Pancreas (tissue), 10 donors: ENCODE measurements around the gene SLC9A8. TPM values are rescaled to one million over a fixed set of nuclear protein-coding genes. Genes with fewer than 3 reads are reported as not detected.
A peak's percentile ranks its signal among the peaks of the same experiment; 100 is the strongest.

Experiments used
- ATAC-seq, 4 donors: fragments of 200-7000 bp; cut with Tn5 transposase; one replicate each; pipeline versions ENCODE4 v1.8.0 to v1.9.1; 2020; ENCODE audit warnings: mild to moderate bottlenecking in 4 of 4, moderate library complexity in 4 of 4
- DNase-seq, 6 donors: peaks; one replicate each; pipeline ENCODE4 v3.0.0-alpha.2; 2020
- FAIRE-seq: peaks from 2 replicates; lab custom pipeline; 2012; peaks lifted over from hg19 to GRCh38; lab: Jason Lieb, UNC
- H3K27ac ChIP-seq, 4 donors: fragments of 200-600 bp; sonication (generic); 1 replicate in 3 of 4; 2 replicates in 1 of 4; pipeline versions ENCODE4 v1.5.0 to v1.8.0; 2020
- H3K27me3 ChIP-seq, 4 donors: fragments of 200-600 bp; one replicate each; pipeline ENCODE4 v1.8.0; 2021
- H3K36me3 ChIP-seq, 3 donors: fragments of 200-600 bp; sonication (generic) in 1 of 3; one replicate each; pipeline versions ENCODE4 v1.5.0 to v1.8.0; 2020 to 2021
- H3K4me1 ChIP-seq, 3 donors: fragments of 200-600 bp; one replicate each; pipeline ENCODE4 v1.8.0; 2021
- H3K4me3 ChIP-seq, 4 donors: fragments of 200-600 bp; sonication (generic) in 2 of 4; one replicate each; pipeline versions ENCODE4 v1.5.0 to v1.8.0; 2020 to 2021
- H3K9me3 ChIP-seq, 4 donors: fragments of 200-600 bp; one replicate each; pipeline ENCODE4 v1.8.0; 2021
- CTCF ChIP-seq, 4 donors: fragments of 200-600 bp; sonication (generic) in 3 of 4; IDR thresholded peaks; one replicate each; pipeline versions ENCODE4 v1.5.0 to v1.8.0; 2021; ENCODE audit warnings: antibody characterized with exemption in 4 of 4
- WGBS, 2 donors: extraction: QIAGEN DNeasy Blood & Tissue Kit; methylation state at CpG; one replicate each; pipeline ENCODE4 v1.1.7; 2013; 5-methylcytosine and 5-hydroxymethylcytosine counted together
- intact Hi-C, 3 donors: fragments of 100-400 bp; cut with DNase I; formaldehyde crosslinking; loops; one replicate each; pipeline versions ENCODE4 v1.11.1 to v1.14.2; 2022
- polyA plus RNA-seq, 2 donors: library from polyadenylated mRNA; stranded (reverse); fragments of 200-250 nt; gene quantifications; one replicate each; pipeline ENCODE4 v1.2.3, GENCODE V29; 2013
- total RNA-seq, 6 donors: library from RNA; stranded (reverse); fragmentation: NEBNext Ultra II Directional in 4 of 6; extraction: Animal tissue kit (Norgen Biotek cat#: 25700) in 4 of 6; gene quantifications; one replicate each; pipeline versions ENCODE4 v1.2.1 to v1.2.4, GENCODE V29; 2021 to 2023
- donor health status: healthy with polysubstance abuse.
- donor health status: DM: no; HTN: no; CAD: no; lungs with moderate emphysema.
- donor health status: DM: no; HTN: no; CAD: no.
- donor health status: control.
- donor health status: control.
- donor health status: Bipolar disorder and iron deficiency.
- donor health status: DM: yes; HTN: yes; CAD: no.
- donor health status: DM: no; HTN: no; CAD: no.
- donor health status: DM: no; HTN: no; CAD: no.
- donor health status: DM: yes; HTN: yes; CAD: no.

SLC9A8 gene
- total and polyA plus RNA-seq, 8 donors, result 4.8 to 9.9 (median 6.8) TPM

DNA sequence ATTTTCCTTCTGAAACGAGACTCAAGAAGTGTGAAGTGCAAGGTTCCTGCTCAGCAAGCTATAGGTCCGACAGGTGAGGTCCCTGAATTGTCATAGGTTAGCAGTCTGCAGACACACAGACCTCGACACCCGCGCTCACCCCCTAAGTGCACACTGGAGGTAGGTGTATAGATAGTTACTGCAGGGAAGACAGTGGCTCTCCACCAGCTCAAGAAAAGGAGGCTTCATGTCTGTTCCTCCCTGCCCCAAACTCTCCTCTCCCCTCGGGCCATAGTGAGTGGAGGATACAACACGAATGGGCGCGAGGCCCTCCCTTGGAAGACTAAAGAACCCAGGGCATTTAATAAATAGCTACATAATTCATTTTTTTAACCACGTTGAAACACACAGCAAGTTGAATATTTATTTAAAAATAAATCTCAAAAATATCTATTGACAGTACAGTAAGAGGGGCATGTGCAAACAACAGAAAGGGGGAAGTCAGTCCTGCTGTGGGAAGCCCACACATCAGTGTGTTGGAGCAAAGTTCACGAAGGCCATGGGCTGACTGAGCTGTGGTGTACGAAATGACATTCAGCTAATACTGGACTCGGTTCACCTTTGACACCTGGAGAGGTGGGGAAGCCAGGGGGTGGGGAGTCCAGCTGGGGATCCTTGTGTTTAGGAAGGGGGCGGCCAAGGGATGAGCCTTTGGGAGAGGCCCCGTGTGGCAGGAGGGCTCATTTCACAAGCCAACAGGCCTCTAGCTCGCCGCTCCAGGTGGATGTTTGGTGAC, 92.0 kb downstream of the SLC9A8 start:
- WGBS, 2 donors, result 87 to 91% methylated on average over 17 of the region's 17 CpGs

GRCh38 chr20:49905415-49906091, 92.9 kb downstream of the SLC9A8 start:
- 92% methylated on average over 29 of the region's 29 CpGs for WGBS, 2 donors
- H3K27ac ChIP-seq, result no peak overlapping the region
- intact Hi-C loops, result no loop called here
- DNase-seq (peak in 1 of 6 donors; percentile 55), ATAC-seq (no peak), FAIRE-seq (no peak)
- no peaks in the 10 kb centered on the region for H3K27me3 ChIP-seq
- TF ChIP-seq CTCF (IDR thresholded peaks at IDR 0.05), result no peak
- H3K36me3 ChIP-seq, result peaks cover 3 to 32% (median 32%) of the 10 kb centered on the region in 3 donors
- no peak overlapping the region for H3K4me3 ChIP-seq
- H3K4me1 ChIP-seq, result peaks cover 0 to 6% (median 4%) of the 10 kb centered on the region in 3 donors
- H3K9me3 ChIP-seq, result no peaks in the 10 kb centered on the region

More for the DNA sequence above, 92.0 kb downstream of the SLC9A8 start:
- no peaks in the 10 kb centered on the region for H3K4me1 ChIP-seq
- H3K27me3 ChIP-seq, result no peaks in the 10 kb centered on the region
- no peak for TF ChIP-seq CTCF (IDR thresholded peaks at IDR 0.05)
- intact Hi-C loops, result no loop called here
- H3K9me3 ChIP-seq, result no peaks in the 10 kb centered on the region
- H3K36me3 ChIP-seq, result peaks cover 3 to 32% (median 32%) of the 10 kb centered on the region in 3 donors
- no peak overlapping the region for H3K27ac ChIP-seq
- FAIRE-seq (no peak), DNase-seq (no peak), ATAC-seq (no peak)
- no peak overlapping the region for H3K4me3 ChIP-seq

GRCh38 chr20:49906101-49906604, 93.5 kb downstream of the SLC9A8 start:
- Histone ChIP-seq H3K36me3 (peaks cover 3 to 32% (median 32%) of the 10 kb centered on the region in 3 donors), H3K9me3 (no peaks in the 10 kb centered on the region), H3K4me3 (no peak overlapping the region), H3K27me3 (no peaks in the 10 kb centered on the region), H3K27ac (no peak overlapping the region), H3K4me1 (peaks cover 0 to 7% (median 4%) of the 10 kb centered on the region in 3 donors)
- 90 to 92% methylated on average over 37 of the region's 37 CpGs for WGBS, 2 donors
- no peak for FAIRE-seq
- no peak for TF ChIP-seq CTCF (IDR thresholded peaks at IDR 0.05)
- DNase-seq, result peak in 1 of 6 donors; percentile 63
- no peak for ATAC-seq
- intact Hi-C loops, result no loop called here

GRCh38 chr20:49906615-49907154, 94.1 kb downstream of the SLC9A8 start:
- Histone ChIP-seq H3K9me3 (no peaks in the 10 kb centered on the region), H3K27ac (no peak overlapping the region), H3K4me1 (peaks cover 0 to 7% (median 4%) of the 10 kb centered on the region in 3 donors), H3K27me3 (no peaks in the 10 kb centered on the region), H3K36me3 (peaks cover 3 to 32% (median 32%) of the 10 kb centered on the region in 3 donors), H3K4me3 (no peak overlapping the region)
- no peak for DNase-seq
- no peak for ATAC-seq
- no peak for FAIRE-seq
- TF ChIP-seq CTCF (IDR thresholded peaks at IDR 0.05), result no peak
- intact Hi-C loops, result no loop called here
- 89 to 92% methylated on average over 14 to 15 of the region's 15 CpGs for WGBS, 2 donors
